Immature natural killer cell (primary cell): Measurements from ENCODE around the gene YY1AP1. TPM values are rescaled to one million over a fixed set of nuclear protein-coding genes. Genes with fewer than 3 reads are reported as not detected.
"Not testable (repeated sequence)": the region's sequence is repeated elsewhere in the genome, so short reads cannot be mapped to it uniquely, and the experiment has no call there.

ENCODE experiments used
- DNase-seq, 3 donors: peaks; one replicate each; pipeline ENCODE4 v3.0.0; 2022; ENCODE audit warnings: mixed read lengths in 1 of 3
- H3K27ac Mint-ChIP-seq, 6 donors: one replicate each; pipeline ENCODE4 v1.8.0; 2020; ENCODE audit warnings: mixed read lengths in 6 of 6, mild to moderate bottlenecking in 5 of 6, inconsistent platforms in 4 of 6, moderate library complexity in 3 of 6
- H3K27me3 Mint-ChIP-seq, 3 donors: one replicate each; pipeline ENCODE4 v1.8.0; 2020 to 2021; ENCODE audit warnings: low read depth in 3 of 3, mild to moderate bottlenecking in 3 of 3, mixed read lengths in 3 of 3, moderate library complexity in 3 of 3, inconsistent platforms in 1 of 3
- H3K36me3 Mint-ChIP-seq, 3 donors: one replicate each; pipeline ENCODE4 v1.8.0; 2020; ENCODE audit warnings: mixed read lengths in 3 of 3, inconsistent platforms in 2 of 3, mild to moderate bottlenecking in 2 of 3
- H3K4me1 Mint-ChIP-seq, 2 donors: one replicate each; pipeline ENCODE4 v1.8.0; 2020; ENCODE audit warnings: inconsistent platforms in 2 of 2, mild to moderate bottlenecking in 2 of 2, mixed read lengths in 2 of 2, moderate library complexity in 1 of 2
- H3K4me3 Mint-ChIP-seq, 5 donors: one replicate each; pipeline ENCODE4 v1.8.0; 2020; ENCODE audit warnings: mild to moderate bottlenecking in 5 of 5, mixed read lengths in 5 of 5, inconsistent platforms in 3 of 5, moderate library complexity in 3 of 5
- H3K9me3 Mint-ChIP-seq, 6 donors: one replicate each; pipeline ENCODE4 v1.8.0; 2020; ENCODE audit warnings: mild to moderate bottlenecking in 6 of 6, mixed read lengths in 6 of 6, inconsistent platforms in 4 of 6, moderate library complexity in 3 of 6
- polyA plus RNA-seq, 3 donors: library from polyadenylated mRNA; unstranded; fragments of 300-500 nt; fragmentation: Illumina TruSeq; gene quantifications; one replicate each; pipeline ENCODE4 v1.2.3, GENCODE V29; 2021

Gene YY1AP1, protein sequence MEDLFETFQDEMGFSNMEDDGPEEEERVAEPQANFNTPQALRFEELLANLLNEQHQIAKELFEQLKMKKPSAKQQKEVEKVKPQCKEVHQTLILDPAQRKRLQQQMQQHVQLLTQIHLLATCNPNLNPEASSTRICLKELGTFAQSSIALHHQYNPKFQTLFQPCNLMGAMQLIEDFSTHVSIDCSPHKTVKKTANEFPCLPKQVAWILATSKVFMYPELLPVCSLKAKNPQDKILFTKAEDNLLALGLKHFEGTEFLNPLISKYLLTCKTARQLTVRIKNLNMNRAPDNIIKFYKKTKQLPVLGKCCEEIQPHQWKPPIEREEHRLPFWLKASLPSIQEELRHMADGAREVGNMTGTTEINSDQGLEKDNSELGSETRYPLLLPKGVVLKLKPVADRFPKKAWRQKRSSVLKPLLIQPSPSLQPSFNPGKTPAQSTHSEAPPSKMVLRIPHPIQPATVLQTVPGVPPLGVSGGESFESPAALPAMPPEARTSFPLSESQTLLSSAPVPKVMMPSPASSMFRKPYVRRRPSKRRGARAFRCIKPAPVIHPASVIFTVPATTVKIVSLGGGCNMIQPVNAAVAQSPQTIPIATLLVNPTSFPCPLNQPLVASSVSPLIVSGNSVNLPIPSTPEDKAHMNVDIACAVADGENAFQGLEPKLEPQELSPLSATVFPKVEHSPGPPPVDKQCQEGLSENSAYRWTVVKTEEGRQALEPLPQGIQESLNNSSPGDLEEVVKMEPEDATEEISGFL
- 10 to 100 TPM; 21.3 to 59.2 (median 23.1) TPM for polyA plus RNA-seq

DNA sequence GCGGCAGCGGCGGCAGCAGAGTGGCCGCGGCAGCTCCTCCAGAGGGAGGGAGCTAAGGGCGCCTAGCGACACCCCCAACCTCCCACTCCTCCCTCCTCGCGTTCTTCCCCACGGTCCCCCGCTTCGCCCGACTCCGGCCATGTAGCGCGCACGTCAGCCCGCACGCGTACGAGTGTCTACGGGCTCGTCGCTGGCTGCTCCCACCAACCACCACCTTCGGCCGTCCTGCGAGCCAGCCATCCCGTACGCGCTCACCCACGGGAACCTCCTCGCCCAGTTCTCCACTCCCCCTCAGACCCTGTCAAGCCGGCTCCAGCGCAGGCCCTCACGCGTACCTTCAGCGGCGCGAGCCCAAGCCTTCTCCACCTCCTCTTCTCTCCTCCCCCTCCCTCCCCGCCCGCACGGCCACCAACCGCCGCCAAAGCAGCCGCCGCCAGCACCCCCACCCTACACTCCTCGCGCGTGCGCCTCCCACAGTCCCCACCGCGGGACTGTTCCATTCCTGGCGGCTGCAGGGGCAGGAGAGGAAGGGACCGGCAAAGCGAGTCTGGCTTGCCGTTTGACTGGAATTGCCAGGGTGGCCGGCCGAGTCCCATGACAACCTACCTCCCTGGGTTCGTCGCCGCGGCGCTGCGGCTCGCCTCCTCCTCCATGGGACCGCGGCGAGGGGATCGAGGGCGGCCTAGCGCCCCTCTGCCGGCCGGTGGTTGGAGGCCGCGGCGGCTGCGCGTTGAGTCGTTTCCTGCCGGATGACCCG, at the start of gene YY1AP1:
Gene YY1AP1 (minus strand): TSS at position 451 of the 757 bp plus-strand sequence. CDS start 8,338 bp downstream, outside the sequence.
- peak; percentile 93 to 94 (median 93) for DNase-seq
- H3K4me1 Mint-ChIP-seq: peaks cover 67 to 82% of the 10 kb centered on the region in 2 donors
- peak within 1 kb of the TSS; percentile 95 to 98 (median 97) for H3K4me3 Mint-ChIP-seq
- H3K27me3 Mint-ChIP-seq: peaks cover 0 to 20% (median 5%) of the 10 kb centered on the region in 3 donors
- peak within 1 kb of the TSS; percentile 91 to 98 (median 96) for H3K27ac Mint-ChIP-seq
- peaks cover 0 to 6% (median 0%) of the 10 kb centered on the region in 6 donors for H3K9me3 Mint-ChIP-seq
- peaks cover 11 to 24% (median 19%) of the 10 kb centered on the region in 3 donors for H3K36me3 Mint-ChIP-seq

DNA sequence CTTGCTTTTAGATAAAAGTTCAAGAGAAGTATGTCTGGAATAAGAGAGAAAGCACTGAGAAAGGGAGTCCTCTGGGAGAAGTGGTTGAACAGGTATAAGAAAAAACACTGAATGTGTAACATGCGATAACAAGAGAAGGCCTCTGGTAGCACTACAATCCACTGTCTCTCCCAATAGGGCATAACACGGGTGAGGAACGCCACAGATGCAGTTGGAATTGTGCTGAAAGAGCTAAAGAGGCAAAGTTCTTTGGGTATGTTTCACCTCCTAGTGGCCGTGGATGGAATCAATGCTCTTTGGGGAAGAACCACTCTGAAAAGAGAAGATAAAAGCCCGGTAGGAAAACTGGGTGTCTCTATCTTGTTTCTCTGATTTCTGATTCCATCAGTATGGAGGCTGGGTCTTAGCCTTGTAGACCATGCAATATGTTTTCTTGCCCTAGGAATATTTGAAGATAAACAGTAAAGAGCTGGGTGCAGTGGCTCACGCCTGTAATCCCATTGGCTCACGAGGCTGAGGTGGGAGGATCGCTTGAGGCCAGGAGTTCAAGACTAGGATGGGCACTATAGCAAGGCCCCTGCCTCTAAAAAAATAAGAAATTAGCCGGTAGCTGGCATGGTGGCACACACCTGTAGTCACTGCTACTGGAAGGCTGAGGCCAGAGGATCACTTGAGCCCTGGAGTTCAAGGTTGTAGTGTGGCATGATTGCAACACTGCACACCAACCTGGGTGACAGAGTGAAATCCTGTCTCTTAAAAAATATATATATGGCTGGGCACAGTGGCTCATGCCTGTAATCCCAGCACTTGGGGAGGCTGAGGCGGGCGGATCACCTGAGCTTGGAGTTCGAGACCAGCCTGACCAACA, 40.7 kb upstream of the YY1AP1 start:
- no peaks in the 10 kb centered on the region for H3K27me3 Mint-ChIP-seq
- H3K36me3 Mint-ChIP-seq: peaks cover 3 to 29% (median 3%) of the 10 kb centered on the region in 3 donors
- H3K4me1 Mint-ChIP-seq: no peaks in the 10 kb centered on the region
- no peaks in the 10 kb centered on the region for H3K9me3 Mint-ChIP-seq
- peak overlapping the region in 2 of 6 donors; percentile 9 to 19 for H3K27ac Mint-ChIP-seq
- H3K4me3 Mint-ChIP-seq: no peak overlapping the region
- DNase-seq: peak; percentile 12 to 18 (median 16)

DNA sequence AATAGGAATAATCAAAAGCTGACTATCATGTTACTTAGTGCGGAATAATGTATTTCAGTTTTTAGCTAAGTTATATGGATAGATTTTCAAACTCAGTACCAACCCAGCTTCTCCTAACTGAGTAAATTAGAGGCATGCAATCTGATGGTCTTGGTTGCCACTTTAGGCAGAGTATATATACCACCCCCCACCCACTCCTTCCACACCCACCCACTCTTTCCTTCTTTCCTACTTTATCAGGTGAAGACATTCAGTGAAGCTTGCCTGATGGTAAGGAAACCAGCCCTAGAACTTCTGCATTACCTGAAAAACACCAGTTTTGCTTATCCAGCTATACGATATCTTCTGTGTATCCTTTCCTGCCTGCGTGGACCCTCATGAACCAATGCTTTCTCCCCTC, 36.6 kb upstream of the YY1AP1 start:
- Mint-ChIP-seq H3K4me1 (no peaks in the 10 kb centered on the region), H3K27me3 (no peaks in the 10 kb centered on the region), H3K27ac (no peak overlapping the region), H3K9me3 (no peaks in the 10 kb centered on the region), H3K4me3 (no peak overlapping the region), H3K36me3 (peaks cover 0 to 20% (median 3%) of the 10 kb centered on the region in 3 donors)
- DNase-seq: no peak

DNA sequence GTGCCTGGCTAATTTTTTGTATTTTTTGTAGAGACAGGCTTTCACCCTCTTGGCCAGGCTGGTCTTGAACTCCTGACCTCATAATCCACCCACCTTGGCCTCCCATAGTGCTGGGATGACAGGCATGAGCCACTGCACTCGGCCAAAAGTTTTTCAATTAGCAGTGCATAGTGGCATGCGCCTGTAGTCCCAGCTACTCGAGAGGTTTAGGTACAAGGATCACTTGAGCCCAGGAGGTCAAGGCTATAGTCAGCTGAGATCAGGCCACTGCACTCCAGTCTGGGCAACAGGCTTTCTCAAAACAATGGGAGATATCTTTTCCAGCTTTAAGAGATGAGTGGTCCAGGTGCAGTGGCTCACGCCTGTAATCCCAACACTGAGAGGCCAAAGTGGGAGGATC, 31.1 kb upstream of the YY1AP1 start:
- Mint-ChIP-seq H3K4me1 (peaks cover 2 to 5% of the 10 kb centered on the region in 2 donors), H3K27ac (no peak overlapping the region), H3K4me3 (no peak overlapping the region), H3K27me3 (no peaks in the 10 kb centered on the region), H3K36me3 (peaks cover 0 to 5% (median 3%) of the 10 kb centered on the region in 3 donors), H3K9me3 (no peaks in the 10 kb centered on the region)
- DNase-seq: no peak

DNA sequence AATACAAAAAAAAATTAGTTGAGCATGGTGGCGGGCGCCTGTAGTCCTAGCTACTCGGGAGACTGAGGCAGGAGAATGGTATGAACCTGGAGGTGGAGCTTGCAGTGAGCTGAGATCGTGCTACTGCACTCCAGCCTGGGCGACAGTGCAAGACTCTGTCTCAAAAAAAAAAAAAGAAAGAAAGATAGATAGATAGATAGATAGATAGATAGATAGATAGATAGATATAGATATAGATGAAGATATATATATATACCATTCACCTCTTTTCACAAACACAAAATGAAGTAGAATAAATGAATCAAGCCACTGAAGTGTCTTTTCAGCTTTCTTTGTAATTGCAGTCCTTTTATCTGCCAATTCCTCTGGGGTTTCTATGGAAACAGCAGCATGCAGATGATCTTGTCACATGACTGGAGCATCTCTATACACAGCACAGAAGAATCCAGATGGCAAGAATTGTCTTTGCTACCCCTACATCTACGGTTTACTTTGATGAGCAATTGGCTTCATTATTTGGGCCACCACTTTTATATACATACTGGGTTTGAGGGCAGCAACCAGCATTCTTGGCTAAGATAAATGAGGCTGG, 30.0 kb upstream of the YY1AP1 start:
- not testable (repeated sequence) for H3K27ac Mint-ChIP-seq

DNA sequence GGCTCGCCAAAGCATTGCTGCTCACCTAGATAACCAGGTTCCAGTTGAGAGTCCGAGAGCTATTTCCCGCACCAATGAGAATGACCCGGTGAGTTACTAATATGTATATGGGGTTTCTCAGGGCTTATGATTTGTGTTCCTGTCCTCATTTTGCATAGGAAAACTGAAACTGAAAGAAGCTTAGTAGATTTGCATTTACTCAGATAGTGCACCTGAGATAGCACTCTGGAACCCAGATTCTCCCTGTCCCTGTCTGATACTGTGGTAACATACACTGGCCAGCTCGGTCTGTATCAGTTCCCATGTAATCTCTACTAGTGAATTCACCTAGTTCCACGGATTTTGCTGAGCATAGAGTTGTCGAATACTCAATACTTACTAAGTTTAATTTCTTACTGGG, 28.5 kb upstream of the YY1AP1 start:
- Mint-ChIP-seq H3K4me3 (no peak overlapping the region), H3K36me3 (peaks cover 4 to 10% (median 6%) of the 10 kb centered on the region in 3 donors), H3K27ac (peak overlapping the region in 2 of 6 donors; percentile 11 to 40), H3K9me3 (no peaks in the 10 kb centered on the region), H3K4me1 (peaks cover 2 to 9% of the 10 kb centered on the region in 2 donors), H3K27me3 (no peaks in the 10 kb centered on the region)
- no peak for DNase-seq

More for the DNA sequence above, 30.0 kb upstream of the YY1AP1 start:
- H3K9me3 Mint-ChIP-seq, H3K36me3 Mint-ChIP-seq, H3K27me3 Mint-ChIP-seq, DNase-seq, H3K4me3 Mint-ChIP-seq, H3K4me1 Mint-ChIP-seq: not testable (repeated sequence)

DNA sequence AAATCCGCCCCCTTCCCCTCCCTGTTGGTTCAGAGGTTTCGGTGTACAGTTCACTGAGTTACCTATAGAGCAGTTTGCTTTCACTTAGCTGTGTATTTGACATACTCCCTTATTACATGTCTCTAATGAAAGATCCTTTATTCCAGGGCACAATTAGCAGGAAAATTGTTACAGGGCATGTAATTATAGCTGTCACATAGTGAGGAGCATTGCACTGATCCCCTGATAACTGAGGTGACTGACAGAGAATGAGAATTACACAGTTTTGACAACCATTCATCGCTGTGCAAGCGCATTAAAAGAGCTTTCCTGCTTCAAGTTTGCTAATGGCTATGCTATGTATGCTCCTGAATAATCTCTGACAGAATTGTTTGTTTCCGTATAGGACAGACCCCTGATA, 27.2 kb upstream of the YY1AP1 start:
- DNase-seq: no peak
- peaks cover 4 to 7% (median 6%) of the 10 kb centered on the region in 3 donors for H3K36me3 Mint-ChIP-seq
- H3K9me3 Mint-ChIP-seq: no peaks in the 10 kb centered on the region
- no peak overlapping the region for H3K4me3 Mint-ChIP-seq
- H3K4me1 Mint-ChIP-seq: peaks cover 2 to 9% of the 10 kb centered on the region in 2 donors
- no peaks in the 10 kb centered on the region for H3K27me3 Mint-ChIP-seq
- no peak overlapping the region for H3K27ac Mint-ChIP-seq

DNA sequence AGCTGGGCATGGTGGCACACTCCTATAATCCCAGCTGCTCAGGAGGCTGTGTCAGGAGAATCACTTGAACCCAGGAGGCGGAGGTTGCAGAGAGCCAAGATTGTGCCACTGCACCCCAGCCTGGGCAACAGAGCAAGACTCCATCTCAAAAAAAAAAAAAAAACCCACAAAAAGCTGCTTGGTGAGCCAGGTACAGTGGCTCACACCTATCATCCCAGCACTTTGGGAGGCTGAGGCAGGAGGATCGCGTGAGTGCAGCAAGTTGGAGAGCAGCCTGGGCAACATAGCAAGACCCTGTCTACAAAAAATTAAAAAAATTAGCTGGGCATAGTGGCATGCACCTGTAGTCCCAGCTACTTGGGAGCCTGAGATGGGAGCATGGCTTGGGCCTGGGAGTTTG, 26.5 kb upstream of the YY1AP1 start:
- not testable (repeated sequence) for H3K9me3 Mint-ChIP-seq, H3K27me3 Mint-ChIP-seq, H3K36me3 Mint-ChIP-seq, H3K4me3 Mint-ChIP-seq, DNase-seq, H3K4me1 Mint-ChIP-seq, H3K27ac Mint-ChIP-seq

DNA sequence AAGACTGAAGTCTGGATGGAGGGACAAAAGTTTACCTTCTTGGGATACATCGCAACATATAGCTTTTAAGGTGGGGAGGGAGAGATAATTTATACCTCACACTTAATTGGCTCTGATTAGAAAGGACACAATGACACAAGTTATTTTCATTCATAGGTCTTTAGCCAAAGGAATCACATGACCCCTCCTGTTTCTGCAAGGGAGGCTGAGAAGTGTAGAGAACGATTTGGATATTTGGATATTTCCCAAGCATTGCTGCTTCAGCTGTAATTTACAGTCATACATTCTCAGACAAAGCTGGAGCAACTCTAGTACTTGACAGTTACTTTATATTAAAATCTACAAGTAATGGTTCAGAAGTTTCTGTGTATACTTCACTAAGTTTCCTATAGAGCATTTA, 24.5 kb upstream of the YY1AP1 start:
- Mint-ChIP-seq H3K27me3 (no peaks in the 10 kb centered on the region), H3K9me3 (no peaks in the 10 kb centered on the region), H3K4me3 (no peak overlapping the region), H3K27ac (no peak overlapping the region), H3K4me1 (peaks cover 2 to 11% of the 10 kb centered on the region in 2 donors), H3K36me3 (peaks cover 4 to 7% (median 6%) of the 10 kb centered on the region in 3 donors)
- DNase-seq: no peak

DNA sequence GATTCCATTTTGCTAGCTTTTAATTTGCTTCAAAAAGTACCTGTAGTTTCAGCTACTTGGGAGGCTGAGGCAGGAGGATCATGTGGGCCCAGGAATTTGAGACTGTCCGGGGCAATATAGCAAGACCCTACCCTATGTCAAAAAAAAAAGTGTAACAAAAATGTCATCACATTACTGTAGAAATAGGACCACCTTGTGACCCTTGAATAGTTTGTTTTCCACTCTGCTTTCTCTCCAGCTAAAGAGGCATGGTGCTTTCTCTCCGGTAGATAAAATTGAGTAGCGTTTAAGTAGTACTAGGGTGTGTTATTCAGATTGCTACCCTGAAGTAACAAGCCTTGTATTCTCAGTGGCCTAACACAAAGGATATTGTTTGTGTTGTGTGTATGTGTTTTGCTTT, 24.1 kb upstream of the YY1AP1 start:
- H3K27me3 Mint-ChIP-seq, DNase-seq, H3K36me3 Mint-ChIP-seq, H3K27ac Mint-ChIP-seq, H3K9me3 Mint-ChIP-seq, H3K4me3 Mint-ChIP-seq: not testable (repeated sequence)
- H3K4me1 Mint-ChIP-seq: peaks cover 6 to 15% of the 10 kb centered on the region in 2 donors

DNA sequence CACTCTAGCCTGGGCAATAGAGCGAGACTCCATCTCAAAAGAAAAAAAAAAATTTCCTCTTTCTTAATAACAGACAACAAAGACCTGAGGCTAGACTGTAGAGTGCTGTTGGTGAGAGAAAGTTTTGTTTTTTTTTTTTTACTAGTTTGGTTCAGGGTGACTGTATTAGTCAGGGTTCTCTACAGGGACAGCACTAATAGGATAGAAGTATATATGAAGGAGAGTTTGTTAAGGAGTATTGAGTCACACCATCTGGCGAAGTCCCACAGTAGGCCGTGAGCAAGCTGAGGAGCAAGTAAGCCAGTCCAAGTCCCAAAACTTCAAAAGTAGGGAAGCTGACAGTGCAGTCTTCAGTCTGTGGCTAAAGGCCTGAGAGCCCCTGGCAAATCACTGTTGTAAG, 22.9 kb upstream of the YY1AP1 start:
- H3K36me3 Mint-ChIP-seq, H3K27ac Mint-ChIP-seq, H3K4me3 Mint-ChIP-seq, H3K27me3 Mint-ChIP-seq, H3K9me3 Mint-ChIP-seq, DNase-seq: not testable (repeated sequence)
- H3K4me1 Mint-ChIP-seq: peaks cover 8 to 14% of the 10 kb centered on the region in 2 donors

DNA sequence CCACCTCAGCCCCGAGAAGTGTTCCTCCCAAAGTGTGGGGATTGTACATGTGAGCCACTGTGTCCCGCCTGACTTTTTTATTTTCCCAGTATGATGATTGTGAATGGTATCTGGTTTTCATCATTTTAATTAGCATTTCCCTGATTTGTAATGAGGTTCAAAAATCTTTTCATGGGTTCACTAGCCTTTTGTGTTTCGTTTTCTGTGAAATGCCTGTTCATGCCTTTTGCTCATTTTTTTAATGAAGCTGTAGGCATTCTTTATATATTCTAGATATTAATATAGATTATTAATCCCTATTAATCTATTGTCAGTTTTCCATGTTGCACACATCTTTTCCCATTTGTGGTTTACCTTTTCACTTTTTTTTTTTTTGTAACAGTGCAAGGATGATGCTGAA, 20.8 kb upstream of the YY1AP1 start:
- Mint-ChIP-seq H3K4me3 (no peak overlapping the region), H3K27me3 (peaks cover 0 to 2% (median 0%) of the 10 kb centered on the region in 3 donors), H3K36me3 (peaks cover 4 to 7% (median 6%) of the 10 kb centered on the region in 3 donors), H3K4me1 (peaks cover 6 to 18% of the 10 kb centered on the region in 2 donors), H3K27ac (peak overlapping the region in 1 of 6 donors; percentile 79), H3K9me3 (no peaks in the 10 kb centered on the region)
- DNase-seq: no peak
